ENCODE measurements around the gene NRN1L.

- no peak for TF ChIP-seq POLR2A (IDR thresholded peaks at IDR 0.05)
- TF ChIP-seq CTCF (IDR thresholded peaks at IDR 0.05), result no peak
Observed at GRCh38 chr16:67861877-67862276, 22.8 kb upstream of the NRN1L start.

Measured in esophagus squamous epithelium (tissue), 4 donors.